Embryonic facial prominence (tissue), 1 donor: ENCODE data around the gene SLC39A9.

Source experiments
- DNase-seq: peaks from one replicate; pipeline ENCODE4 v3.0.0-alpha.2; 2016; ENCODE audit errors: extremely low spot score

SLC39A9 gene

GRCh38 chr14:69500096-69500495 is 101.6 kb downstream of the SLC39A9 start:
- no peak for DNase-seq

DNA sequence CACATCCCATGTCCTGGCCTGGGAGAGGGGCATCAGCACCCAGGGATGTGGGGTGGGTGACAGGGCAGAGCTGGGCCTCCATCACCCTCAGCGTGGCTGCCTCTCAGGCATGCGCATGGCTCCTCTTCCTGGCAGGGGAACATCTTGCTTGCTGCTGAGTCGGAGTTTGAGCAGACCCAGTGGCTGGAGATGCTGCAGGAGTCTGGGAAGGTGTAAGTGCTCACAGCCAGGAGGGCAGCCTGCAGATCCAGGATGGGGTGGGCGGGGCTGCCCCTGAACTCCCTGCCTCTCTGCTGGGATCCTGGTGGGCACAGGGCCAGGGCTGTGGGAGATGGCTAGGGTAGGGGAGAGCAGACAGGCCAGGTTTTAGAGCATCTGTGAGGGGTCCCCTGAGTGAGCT is 102.2 kb downstream of the SLC39A9 start:
- no peak for DNase-seq

- DNase-seq: no peak
Observed at GRCh38 chr14:69501423-69501838, 102.9 kb downstream of the SLC39A9 start.

DNA sequence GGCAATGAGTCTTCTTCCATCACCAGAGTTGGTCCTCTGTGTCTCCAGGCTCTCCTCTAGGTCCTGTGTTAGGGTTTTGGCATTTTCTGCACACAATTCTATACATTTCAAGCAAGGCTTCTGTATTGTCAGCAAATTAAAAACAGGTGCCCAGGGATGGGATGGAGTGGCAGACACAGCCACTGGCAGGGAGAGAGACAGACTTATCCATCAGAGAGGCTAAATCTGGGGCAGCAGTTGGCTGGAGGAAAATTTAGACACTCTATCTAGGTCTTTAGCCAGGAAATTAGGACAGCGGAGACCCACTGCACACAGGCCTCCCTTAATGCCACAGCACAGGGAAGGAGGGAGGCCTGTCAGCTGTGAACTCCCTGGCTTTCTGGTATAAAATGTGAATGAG is 106.3 kb downstream of the SLC39A9 start:
- no peak for DNase-seq

GRCh38 chr14:69505338-69506240 is 107.1 kb downstream of the SLC39A9 start:
- no peak for DNase-seq

DNA sequence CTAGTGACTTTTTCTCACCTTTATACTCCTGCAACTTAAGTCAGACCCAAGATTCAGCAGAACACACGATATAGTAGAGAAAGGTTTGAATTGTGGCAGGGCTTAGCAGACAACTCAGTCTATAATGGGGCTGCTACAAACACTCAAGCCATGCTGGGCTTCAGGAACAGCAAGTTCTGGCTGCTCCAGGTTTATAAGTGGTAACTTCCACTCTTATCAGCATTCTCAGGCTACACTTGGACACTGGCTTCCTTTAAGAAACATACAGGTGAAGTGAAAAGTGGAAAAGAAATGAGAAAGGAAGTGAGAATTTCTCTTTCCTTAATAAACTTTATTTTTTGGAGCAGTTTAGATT is 107.7 kb downstream of the SLC39A9 start:
- no peak for DNase-seq
